SK-MEL-5 (cell line): ENCODE data around the gene SLC25A45. TPM values are rescaled to one million over a fixed set of nuclear protein-coding genes. Genes with fewer than 3 reads are reported as not detected.

Experiments used
- DNase-seq: peaks from one replicate; pipeline ENCODE4 v3.0.0-alpha.2; 2016; ENCODE audit warnings: low read depth, low spot score
- in situ Hi-C: cut with HindIII; loops from 2 replicates; pipeline ENCODE4 v1.10.0; 2016; ENCODE audit warnings: low sequenced_read_pairs, high pct_unique_total_duplicates, low pct_unique_long_range_greater_than_20kb
- total RNA-seq: library from RNA; depleted of rRNA; stranded (reverse); fragments of >200 nt; shearing (Covaris generic); gene quantifications from 2 replicates; pipeline ENCODE4 v1.2.3, GENCODE V29; 2014

Gene SLC25A45
- total RNA-seq, 1 experiment from 2014 or later = 3.4 TPM

GRCh38 chr11:65395961-65396530 lies 13.6 kb upstream of the SLC25A45 start:
- DNase-seq = no peak
- in situ Hi-C loops = no loop called here

- DNase-seq = no peak
- in situ Hi-C loops = no loop called here
Measured at GRCh38 chr11:65394125-65394536, 11.7 kb upstream of the SLC25A45 start.

GRCh38 chr11:65393513-65394079 lies 11.2 kb upstream of the SLC25A45 start:
- no peak for DNase-seq
- in situ Hi-C loops = no loop called here

GRCh38 chr11:65392899-65393298 lies 10.5 kb upstream of the SLC25A45 start:
- in situ Hi-C loops = no loop called here
- no peak for DNase-seq

- in situ Hi-C loops = no loop called here
Measured at GRCh38 chr11:65392186-65392829, 9.9 kb upstream of the SLC25A45 start.

GRCh38 chr11:65390996-65391395 lies 8.6 kb upstream of the SLC25A45 start:
- DNase-seq = peak; percentile 35
- in situ Hi-C loops = no loop called here

More at GRCh38 chr11:65392186-65392829, 9.9 kb upstream of the SLC25A45 start:
- no peak for DNase-seq

- DNase-seq = peak; percentile 54
- in situ Hi-C loops = no loop called here
Measured at GRCh38 chr11:65390099-65390941, 7.9 kb upstream of the SLC25A45 start.

GRCh38 chr11:65389294-65389980 lies 7.0 kb upstream of the SLC25A45 start:
- in situ Hi-C loops = no loop called here
- DNase-seq = no peak

GRCh38 chr11:65388731-65389130 lies 6.3 kb upstream of the SLC25A45 start:
- no peak for DNase-seq
- in situ Hi-C loops = no loop called here

GRCh38 chr11:65386307-65387140 lies 4.1 kb upstream of the SLC25A45 start, which contains the start of gene FRMD8:
FRMD8 (plus strand) TSS chr11:65386637; CDS start chr11:65387037, 400 bp downstream.
- DNase-seq = peak; percentile 69
- in situ Hi-C loops = no loop called here

- peak; percentile 14 for DNase-seq
- in situ Hi-C loops = no loop called here
Measured at GRCh38 chr11:65384301-65384889, 1.9 kb upstream of the SLC25A45 start.

GRCh38 chr11:65383778-65384177 lies 1.3 kb upstream of the SLC25A45 start:
- in situ Hi-C loops = no loop called here
- no peak for DNase-seq

GRCh38 chr11:65382804-65383368 lies 440 bp upstream of the SLC25A45 start:
- in situ Hi-C loops = no loop called here

GRCh38 chr11:65381716-65382032 lies 772 bp downstream of the SLC25A45 start:
- in situ Hi-C loops = no loop called here

More at GRCh38 chr11:65382804-65383368, 440 bp upstream of the SLC25A45 start:
- no peak for DNase-seq

GRCh38 chr11:65380460-65381119 lies 1.9 kb downstream of the SLC25A45 start:
- in situ Hi-C loops = no loop called here
- DNase-seq = no peak

More at GRCh38 chr11:65381716-65382032, 772 bp downstream of the SLC25A45 start:
- DNase-seq = no peak
